ENCODE measurements around the gene ERI3. TPM values are rescaled to one million over a fixed set of nuclear protein-coding genes. Genes with fewer than 3 reads are reported as not detected.

The ERI3 gene
- total RNA-seq, 1 donor: 52.8 TPM

- Histone ChIP-seq H3K27me3 (ENCODE audit: insufficient read depth, low read length) (no peaks in the 10 kb centered on the region), H3K36me3 (ENCODE audit: insufficient read depth, low read length) (peaks cover 21% of the 10 kb centered on the region), H3K4me2 (ENCODE audit: insufficient read depth, low read length) (no peak overlapping the region), H3K9me3 (ENCODE audit: low read depth, low read length) (no peaks in the 10 kb centered on the region), H3K27ac (ENCODE audit: low read depth, low read length) (no peak overlapping the region), H3K79me2 (ENCODE audit: insufficient read depth, low read length) (no peaks in the 10 kb centered on the region), H2AFZ (ENCODE audit: low read length) (no peak overlapping the region), H3K4me1 (ENCODE audit: insufficient read depth, low read length) (no peaks in the 10 kb centered on the region), H3K4me3 (ENCODE audit: insufficient read depth, low read length) (no peak overlapping the region), H4K20me1 (ENCODE audit: insufficient read depth, low read length) (peaks cover 33% of the 10 kb centered on the region)
- TF ChIP-seq, protein P1, sequence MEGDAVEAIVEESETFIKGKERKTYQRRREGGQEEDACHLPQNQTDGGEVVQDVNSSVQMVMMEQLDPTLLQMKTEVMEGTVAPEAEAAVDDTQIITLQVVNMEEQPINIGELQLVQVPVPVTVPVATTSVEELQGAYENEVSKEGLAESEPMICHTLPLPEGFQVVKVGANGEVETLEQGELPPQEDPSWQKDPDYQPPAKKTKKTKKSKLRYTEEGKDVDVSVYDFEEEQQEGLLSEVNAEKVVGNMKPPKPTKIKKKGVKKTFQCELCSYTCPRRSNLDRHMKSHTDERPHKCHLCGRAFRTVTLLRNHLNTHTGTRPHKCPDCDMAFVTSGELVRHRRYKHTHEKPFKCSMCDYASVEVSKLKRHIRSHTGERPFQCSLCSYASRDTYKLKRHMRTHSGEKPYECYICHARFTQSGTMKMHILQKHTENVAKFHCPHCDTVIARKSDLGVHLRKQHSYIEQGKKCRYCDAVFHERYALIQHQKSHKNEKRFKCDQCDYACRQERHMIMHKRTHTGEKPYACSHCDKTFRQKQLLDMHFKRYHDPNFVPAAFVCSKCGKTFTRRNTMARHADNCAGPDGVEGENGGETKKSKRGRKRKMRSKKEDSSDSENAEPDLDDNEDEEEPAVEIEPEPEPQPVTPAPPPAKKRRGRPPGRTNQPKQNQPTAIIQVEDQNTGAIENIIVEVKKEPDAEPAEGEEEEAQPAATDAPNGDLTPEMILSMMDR (IDR thresholded peaks at IDR 0.05; ENCODE audit: extremely low read depth, low read depth, low read length): no peak
- no peak for DNase-seq (ENCODE audit: insufficient read length, low spot score, missing footprints)
Observed at GRCh38 chr1:44288883-44289282, 66.2 kb downstream of the ERI3 start.

DNA sequence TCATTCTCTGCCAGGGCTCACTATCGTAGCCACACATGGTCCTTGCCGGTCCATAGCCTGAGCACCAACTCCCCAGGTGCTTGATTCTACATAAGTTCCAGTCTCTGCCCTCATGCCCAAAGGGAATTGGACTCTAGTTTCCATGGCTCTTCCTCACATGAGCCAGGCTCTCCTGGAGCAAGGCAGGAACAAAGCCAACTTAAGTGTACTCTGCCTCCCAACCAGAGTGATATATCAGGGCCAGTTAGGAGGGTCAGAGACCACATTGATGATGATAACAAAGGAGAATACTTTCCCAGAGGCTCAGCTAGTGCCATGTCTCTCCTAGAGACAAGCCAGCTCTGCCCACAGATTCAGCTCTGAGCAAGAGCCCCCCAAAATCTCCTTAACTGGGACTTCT lies 70.9 kb downstream of the ERI3 start:
- H3K27me3 ChIP-seq (ENCODE audit: insufficient read depth, low read length): no peaks in the 10 kb centered on the region
- H3K4me1 ChIP-seq (ENCODE audit: insufficient read depth, low read length): peaks cover 3% of the 10 kb centered on the region
- no peak overlapping the region for H3K4me3 ChIP-seq (ENCODE audit: insufficient read depth, low read length)
- TF ChIP-seq, protein P1 (IDR thresholded peaks at IDR 0.05; ENCODE audit: extremely low read depth, low read depth, low read length): no peak
- H3K27ac ChIP-seq (ENCODE audit: low read depth, low read length): no peak overlapping the region
- no peak overlapping the region for H2AFZ ChIP-seq (ENCODE audit: low read length)
- H3K36me3 ChIP-seq (ENCODE audit: insufficient read depth, low read length): peaks cover 40% of the 10 kb centered on the region
- H3K79me2 ChIP-seq (ENCODE audit: insufficient read depth, low read length): no peaks in the 10 kb centered on the region
- H3K4me2 ChIP-seq (ENCODE audit: insufficient read depth, low read length): no peak overlapping the region
- peaks cover 44% of the 10 kb centered on the region for H4K20me1 ChIP-seq (ENCODE audit: insufficient read depth, low read length)
- no peaks in the 10 kb centered on the region for H3K9me3 ChIP-seq (ENCODE audit: low read depth, low read length)
- no peak for DNase-seq (ENCODE audit: insufficient read length, low spot score, missing footprints)

DNA sequence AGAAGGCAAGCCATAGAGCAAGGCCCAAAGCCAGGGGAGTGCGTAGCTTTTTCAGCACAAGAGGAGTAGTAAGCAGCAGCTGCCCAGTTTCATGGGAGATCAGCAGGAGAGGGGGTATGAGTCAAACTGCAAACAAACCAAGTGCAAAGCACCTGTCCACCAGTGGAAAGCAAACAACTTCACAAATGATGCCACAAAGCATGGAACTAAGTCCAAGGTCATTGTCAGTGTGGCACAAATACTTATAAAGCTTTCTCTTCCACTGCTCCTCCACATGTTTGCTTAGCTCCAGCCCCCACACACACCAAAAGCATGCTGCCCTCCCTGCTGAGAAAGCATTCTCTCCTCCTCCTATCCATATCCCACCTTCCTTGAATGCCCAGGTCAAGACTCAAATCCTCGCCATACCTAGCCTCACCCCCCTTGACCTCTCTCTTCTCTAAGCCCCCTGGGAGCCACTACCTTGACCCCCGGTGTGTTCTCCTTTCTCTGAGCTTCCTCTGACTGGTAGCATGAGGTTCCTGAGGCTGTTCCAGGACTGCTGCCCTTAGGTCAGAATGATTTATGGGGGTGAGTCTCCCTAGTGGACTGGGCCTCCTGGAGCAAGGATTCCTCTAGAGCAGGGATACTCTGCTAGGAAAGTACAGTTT lies 71.4 kb downstream of the ERI3 start:
- no peak overlapping the region for H3K4me2 ChIP-seq (ENCODE audit: insufficient read depth, low read length)
- no peak for DNase-seq (ENCODE audit: insufficient read length, low spot score, missing footprints)
- H3K36me3 ChIP-seq (ENCODE audit: insufficient read depth, low read length): peaks cover 40% of the 10 kb centered on the region
- peaks cover 38% of the 10 kb centered on the region for H4K20me1 ChIP-seq (ENCODE audit: insufficient read depth, low read length)
- H3K9me3 ChIP-seq (ENCODE audit: low read depth, low read length): no peaks in the 10 kb centered on the region
- no peak overlapping the region for H3K4me3 ChIP-seq (ENCODE audit: insufficient read depth, low read length)
- H3K4me1 ChIP-seq (ENCODE audit: insufficient read depth, low read length): peaks cover 3% of the 10 kb centered on the region
- no peaks in the 10 kb centered on the region for H3K79me2 ChIP-seq (ENCODE audit: insufficient read depth, low read length)
- TF ChIP-seq, protein P1 (IDR thresholded peaks at IDR 0.05; ENCODE audit: extremely low read depth, low read depth, low read length): no peak
- H3K27me3 ChIP-seq (ENCODE audit: insufficient read depth, low read length): no peaks in the 10 kb centered on the region
- H2AFZ ChIP-seq (ENCODE audit: low read length): no peak overlapping the region
- H3K27ac ChIP-seq (ENCODE audit: low read depth, low read length): no peak overlapping the region

GRCh38 chr1:44282704-44283426 lies 72.2 kb downstream of the ERI3 start:
- Histone ChIP-seq H3K79me2 (ENCODE audit: insufficient read depth, low read length) (no peaks in the 10 kb centered on the region), H3K4me2 (ENCODE audit: insufficient read depth, low read length) (no peak overlapping the region), H4K20me1 (ENCODE audit: insufficient read depth, low read length) (peaks cover 36% of the 10 kb centered on the region), H3K9me3 (ENCODE audit: low read depth, low read length) (no peaks in the 10 kb centered on the region), H3K4me1 (ENCODE audit: insufficient read depth, low read length) (peaks cover 3% of the 10 kb centered on the region), H3K27ac (ENCODE audit: low read depth, low read length) (no peak overlapping the region), H2AFZ (ENCODE audit: low read length) (no peak overlapping the region), H3K36me3 (ENCODE audit: insufficient read depth, low read length) (peaks cover 40% of the 10 kb centered on the region), H3K27me3 (ENCODE audit: insufficient read depth, low read length) (no peaks in the 10 kb centered on the region), H3K4me3 (ENCODE audit: insufficient read depth, low read length) (no peak overlapping the region)
- no peak for DNase-seq (ENCODE audit: insufficient read length, low spot score, missing footprints)
- TF ChIP-seq, protein P1 (IDR thresholded peaks at IDR 0.05; ENCODE audit: extremely low read depth, low read depth, low read length): no peak
